Fibroblast of skin of right biceps (primary cell): ENCODE results near the gene TRIM63.
"Not testable (repeated sequence)": the region's sequence is repeated elsewhere in the genome, so short reads cannot be mapped to it uniquely, and the experiment has no call there.

Experiments used
- DNase-seq: peaks from one replicate; pipeline ENCODE4 v3.0.0-alpha.2; 2013

The TRIM63 gene

GRCh38 chr1:26067432-26067911, at the start of gene TRIM63:
TSS of gene TRIM63 (minus strand) at chr1:26067630. CDS start at chr1:26067494, 136 bp downstream.
- DNase-seq: no peak

GRCh38 chr1:26114165-26114927, 46.9 kb upstream of the TRIM63 start:
- no peak for DNase-seq

DNA sequence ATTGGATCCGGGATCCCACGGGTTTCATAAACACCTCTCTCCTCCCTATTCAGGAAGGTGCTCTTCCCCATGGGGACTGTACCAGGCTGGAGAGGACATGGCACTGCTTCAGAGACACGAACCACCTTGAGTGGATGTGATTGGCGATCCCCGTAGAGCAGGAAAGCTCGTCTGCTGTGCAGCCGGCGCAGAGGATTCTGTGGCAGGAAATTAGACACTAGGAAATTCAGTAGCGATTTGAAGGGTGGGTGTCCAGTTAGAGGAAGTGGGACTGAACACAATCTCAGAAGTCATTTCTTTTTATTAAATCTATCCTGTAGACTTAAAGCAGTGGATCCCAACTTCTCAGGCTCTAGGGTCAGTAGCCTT, 45.0 kb upstream of the TRIM63 start:
- DNase-seq: no peak

- peak; percentile 96 for DNase-seq
These were observed 44.3 kb upstream of the TRIM63 start, which contains the start of gene PDIK1L for GRCh38 chr1:26111530-26112406. TSS of gene PDIK1L (plus strand) at chr1:26111824. CDS start at chr1:26114309, 2,485 bp downstream.

DNA sequence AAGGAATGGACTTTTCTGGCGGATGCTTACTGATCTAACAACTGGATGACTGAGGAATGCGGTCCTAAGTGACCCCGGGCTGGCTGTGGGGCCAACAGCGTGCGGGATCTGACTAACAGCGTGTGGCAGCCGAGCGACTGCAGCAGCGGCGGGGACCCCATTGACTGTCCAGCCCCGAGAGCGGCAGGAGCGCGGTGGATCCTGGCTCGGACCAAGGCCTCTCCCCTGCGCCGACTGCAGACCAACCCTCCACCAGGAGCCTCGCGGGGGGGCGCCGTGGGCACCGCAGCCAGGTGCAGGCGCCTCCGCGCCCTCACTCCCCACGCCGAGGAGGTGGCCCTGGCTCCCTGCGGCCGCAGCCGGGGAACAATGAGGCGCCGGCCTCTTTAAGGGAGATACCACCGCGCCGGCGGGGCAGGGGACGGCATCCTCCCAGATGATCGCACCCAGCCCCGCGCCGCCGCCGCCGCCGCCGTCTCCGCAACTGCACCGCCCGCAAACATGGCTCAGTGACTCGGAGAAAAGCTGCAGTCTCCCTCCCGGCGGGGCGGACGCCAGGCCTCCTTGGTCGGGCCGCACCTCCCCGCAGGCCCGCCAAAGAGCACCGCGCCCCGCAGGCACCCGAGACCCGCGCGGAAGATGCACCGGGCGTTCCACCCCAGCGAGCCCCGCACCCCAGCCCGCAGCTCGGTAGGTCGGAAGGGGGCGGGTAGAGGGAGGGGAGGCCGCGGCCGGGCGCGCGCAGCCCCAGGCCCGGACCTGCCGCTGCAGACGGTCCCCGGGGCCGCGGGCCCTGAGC, 43.5 kb upstream of the TRIM63 start:
- DNase-seq: peak; percentile 73

DNA sequence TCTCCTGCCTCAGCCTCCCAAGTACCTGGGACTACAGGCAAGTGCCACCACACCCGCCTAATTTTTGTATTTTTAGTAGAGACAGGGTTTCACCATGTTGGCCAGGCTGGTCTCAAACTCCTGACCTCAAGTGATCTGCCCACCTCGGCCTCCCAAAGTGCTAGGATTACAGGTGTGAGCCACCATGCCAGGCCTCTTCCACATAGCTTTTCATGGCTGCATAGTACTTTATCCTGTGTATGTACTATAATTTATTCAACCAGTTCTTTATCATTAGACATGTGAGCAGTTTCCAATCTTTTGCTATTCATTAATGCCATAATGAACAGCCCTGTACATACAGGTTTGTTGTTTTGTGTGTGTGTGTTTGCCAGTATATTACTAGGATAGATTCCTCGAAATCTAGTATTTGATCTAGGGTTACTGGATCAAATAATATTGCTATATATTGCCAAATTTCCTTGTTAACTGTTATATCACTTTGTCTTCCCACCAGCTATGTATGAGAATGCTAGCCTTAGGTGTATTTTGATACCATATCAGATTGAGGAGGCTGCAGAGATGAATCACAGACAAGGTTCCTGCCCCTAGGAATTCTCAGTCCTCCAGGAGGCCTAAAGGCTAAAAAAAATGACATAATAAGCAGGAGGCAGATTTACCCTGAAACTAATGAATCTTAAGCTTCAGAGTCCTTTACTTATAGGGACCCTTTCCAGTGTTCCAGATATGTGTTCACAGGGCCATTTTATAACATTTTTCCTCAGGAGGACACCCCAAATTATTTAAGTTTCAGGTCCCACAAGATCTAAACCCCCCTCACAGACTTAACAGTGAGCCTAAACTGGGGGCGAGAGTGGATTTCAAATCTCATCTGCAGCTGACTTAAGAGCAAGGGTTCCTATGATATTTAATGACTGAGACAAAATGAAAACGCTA, 42.1 kb upstream of the TRIM63 start:
- no peak for DNase-seq

- not testable (repeated sequence) for DNase-seq
These were observed 37.8 kb upstream of the TRIM63 start for GRCh38 chr1:26105226-26105548.

DNA sequence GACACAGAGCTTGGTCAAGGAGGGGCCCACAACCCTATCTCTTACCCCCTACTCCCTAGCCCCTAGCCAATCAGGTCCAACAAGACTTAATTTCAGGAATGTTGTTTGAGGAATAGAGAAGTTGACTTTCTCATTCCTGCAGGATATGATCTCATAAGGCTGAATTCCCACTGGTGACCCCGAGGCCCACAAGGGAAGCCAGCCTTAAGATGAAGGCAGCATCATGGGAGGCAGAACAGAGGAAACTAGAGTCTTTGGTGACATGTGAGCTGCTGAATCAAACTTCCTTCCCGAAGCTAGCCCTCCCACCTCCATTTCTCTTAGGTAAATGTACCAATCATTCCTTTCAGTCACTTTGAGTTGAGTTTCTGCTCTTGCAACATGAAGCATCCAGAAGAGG, 35.1 kb upstream of the TRIM63 start:
- DNase-seq: no peak

DNA sequence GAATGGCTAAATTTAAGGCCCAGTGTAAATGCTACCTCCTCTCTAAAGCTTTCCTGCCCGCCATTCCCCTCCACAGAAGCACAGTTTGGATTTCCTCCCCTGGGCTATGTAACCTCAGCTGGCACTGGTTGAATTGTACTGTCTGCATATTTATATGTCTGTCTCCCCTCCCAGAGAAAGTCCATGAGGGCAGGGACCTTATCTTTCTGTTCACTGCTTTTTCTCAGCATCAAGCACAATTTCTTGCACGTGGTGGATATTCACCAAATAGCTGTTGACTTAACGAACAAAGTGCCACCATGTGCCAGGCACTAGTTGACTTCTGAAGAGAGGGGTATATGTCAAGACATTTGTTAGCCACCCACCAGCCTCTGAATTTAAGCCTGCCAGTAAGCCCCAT, 34.7 kb upstream of the TRIM63 start:
- DNase-seq: no peak

DNA sequence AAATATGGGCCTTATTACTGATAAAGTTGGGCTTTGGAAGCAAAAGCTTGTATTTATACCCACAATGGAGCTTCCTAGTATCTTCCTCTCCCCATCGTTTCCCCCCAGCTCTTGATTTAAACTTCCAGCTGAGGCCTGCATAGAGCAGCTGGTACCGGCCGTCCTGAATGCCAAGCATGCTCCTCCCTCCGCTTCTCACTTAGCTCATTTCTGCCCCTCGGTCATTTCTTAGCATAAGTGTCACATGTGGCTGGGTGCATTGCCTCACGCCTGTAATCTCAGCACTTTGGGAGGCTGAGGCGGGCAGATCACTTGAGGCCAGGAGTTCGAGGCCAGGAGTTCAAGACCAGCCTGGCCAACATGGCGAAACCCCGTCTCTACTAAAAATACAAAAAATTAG, 32.8 kb upstream of the TRIM63 start:
- not testable (repeated sequence) for DNase-seq

DNA sequence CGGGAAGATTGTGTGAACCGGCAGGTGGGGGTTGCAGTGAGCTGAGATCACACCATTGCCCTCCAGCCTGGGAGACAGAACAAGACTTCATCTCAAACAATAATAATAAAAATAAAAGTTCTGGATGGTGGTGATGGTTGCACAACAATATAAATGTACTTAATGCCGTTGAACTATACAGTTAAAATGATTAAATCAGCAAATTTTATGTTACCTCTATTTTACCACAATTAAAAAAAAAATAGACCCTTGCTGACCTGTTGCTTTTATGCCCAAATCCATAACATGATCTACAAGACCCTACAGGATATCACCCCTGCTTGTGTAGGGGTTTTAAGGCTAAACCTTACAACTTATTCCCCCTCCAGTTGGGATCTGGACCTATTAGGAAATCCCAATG, 32.4 kb upstream of the TRIM63 start:
- no peak for DNase-seq

DNA sequence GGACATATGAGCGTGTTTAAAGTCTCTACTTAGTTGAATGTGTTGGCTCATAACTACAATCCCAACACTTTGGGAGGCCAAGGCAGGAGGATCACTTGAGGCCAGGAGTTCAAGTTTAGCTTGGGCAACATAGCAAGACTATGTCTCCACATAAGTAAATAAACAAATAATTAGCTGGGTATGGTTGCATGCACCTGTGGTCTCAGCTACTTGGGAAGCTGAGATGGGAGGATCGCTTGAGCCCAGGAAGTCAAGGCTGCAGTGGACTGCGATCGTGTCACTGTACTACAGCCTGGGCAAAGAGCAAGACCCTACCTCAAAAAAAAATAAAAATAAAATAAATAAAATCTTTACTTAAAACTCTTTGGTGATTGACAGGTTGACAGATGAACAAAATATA, 31.2 kb upstream of the TRIM63 start:
- DNase-seq: no peak

DNA sequence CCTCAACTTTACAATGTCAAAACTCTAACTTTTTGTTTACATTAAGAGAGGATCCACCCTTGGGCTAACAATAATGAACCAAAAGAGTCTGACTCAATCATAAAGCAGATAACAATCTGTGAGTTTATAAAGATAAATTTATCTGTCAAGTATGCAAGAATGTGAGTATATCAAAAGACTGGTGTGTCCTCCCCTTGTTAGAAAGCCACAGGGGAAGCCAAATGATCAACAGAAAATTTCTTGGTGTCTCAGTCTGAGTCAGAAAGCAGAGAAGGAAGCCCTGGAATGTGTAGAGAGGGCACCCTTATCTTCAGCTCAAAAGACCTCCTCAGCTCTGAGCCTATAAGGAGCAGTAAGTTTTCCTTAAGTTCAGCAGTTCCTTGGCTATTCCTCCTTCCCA, 30.3 kb upstream of the TRIM63 start:
- DNase-seq: peak; percentile 83

- DNase-seq: no peak
These were observed 29.0 kb upstream of the TRIM63 start for GRCh38 chr1:26096471-26096870.

DNA sequence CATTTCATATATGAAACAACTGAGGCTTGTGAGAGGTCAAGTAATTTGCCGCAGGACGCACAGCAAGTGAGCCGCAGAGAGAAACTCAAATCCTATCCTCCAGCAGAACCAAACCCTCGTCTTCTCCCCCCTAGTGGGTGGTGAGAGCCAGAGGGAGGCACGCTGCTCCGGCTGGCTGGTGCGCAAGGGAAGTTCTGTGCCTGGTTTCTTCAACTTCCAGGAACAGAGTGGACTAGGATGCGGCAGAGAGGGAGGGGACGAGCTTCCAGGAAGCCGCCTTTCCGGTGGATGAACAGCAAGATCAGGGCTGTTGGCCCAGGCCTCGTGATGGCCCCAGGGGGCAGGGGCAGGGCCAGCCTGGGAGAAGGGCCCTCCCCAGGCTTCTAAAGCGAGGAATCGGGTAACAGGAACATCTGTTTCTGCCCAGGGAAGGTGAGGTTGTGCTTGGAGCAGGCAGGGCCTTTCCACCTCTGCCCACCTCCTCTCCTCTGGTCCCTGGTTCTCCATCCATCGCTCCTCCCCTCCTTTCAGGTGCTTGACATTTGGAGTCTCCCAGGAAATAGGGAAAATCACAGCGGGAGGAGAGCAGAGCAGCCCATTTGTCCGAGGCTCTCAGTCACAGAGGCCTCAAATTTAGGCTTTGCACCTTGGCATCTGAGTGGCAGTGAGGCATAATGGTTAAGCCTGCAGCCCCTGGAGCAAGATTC, 27.4 kb upstream of the TRIM63 start:
- no peak for DNase-seq

DNA sequence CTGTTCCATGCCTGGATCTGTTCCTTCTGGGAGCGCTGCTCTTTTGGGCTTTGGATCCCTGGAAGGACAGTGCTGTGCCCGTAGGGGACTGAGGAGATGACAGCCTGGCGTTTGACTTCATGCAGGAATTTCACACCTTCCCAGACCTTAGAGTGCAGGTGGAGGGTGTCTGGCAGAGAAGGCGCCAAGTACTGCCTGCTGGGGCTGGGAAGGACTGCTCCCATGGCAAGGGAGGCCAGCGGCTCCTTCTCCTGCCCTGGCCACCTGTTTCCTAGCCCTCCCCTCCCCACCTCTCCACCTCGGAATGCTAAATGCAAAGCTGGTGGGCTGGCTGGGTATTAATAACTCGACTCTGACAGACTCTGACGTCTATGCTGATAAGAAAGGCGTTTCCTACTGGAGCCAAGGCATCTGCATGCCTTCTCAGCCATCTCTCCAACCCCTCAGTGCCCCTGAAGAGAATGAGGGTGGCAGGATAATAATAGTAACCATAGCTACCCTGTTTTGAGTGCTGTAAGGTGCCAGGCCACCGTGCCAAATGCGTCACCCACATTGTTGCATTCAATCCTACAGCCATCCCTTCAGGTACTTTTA, 26.7 kb upstream of the TRIM63 start:
- DNase-seq: no peak

GRCh38 chr1:26093569-26093968, 26.1 kb upstream of the TRIM63 start:
- DNase-seq: not testable (repeated sequence)

DNA sequence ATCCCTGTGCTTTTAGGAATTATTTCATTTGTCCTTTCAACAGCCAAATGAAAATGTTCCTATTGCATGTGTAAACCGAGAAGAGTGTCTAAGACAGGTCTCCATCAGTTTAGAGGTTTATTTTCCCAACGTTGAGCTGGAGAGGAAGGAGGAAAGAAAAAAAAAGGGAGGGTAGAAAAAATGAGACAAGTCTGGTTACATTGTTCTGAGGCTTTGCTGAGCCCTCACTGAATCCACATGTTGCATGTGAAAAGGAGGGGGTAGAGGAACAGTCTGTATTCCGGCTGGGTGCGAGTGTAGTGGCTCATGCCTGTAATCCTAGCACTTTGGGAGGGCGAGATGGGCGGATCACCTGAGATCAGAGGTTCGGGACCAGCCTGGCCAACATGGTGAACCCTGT, 25.0 kb upstream of the TRIM63 start:
- DNase-seq: no peak

DNA sequence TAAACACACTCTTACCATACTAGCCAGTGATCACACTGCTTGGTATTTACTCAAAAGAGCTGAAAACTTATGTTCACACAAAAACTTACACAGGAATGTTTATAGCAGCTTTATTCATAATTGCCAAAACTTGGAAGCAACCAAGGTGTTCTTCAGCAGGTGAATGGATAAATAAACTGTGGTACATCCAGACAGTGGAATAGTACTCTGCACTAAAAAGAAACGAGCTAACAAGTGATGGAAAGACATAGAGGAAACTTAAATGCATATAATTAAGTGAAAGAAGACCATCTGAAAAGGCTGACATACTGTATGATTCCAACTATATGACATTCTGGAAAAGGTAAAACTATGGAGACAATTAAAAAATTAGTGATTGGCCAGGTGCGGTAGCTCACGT, 23.5 kb upstream of the TRIM63 start:
- no peak for DNase-seq

DNA sequence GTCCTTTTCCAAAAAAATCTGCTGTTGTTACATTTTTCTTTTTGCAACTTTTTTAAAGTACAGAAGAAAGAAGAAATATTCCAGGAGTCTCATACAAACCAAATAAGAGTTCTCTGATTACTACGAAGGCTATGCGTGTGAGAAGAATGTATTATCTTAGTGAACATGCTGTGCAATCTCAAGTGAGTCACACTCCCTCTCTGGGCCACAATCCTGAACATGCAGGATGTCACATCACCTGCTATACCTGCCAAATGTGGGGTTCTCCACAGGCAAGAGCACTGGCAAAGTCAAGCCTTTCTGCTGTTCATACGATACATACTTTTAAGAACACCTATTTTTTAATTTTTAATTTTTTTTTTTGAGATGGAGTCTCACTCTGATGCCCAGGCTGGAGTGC, 21.7 kb upstream of the TRIM63 start:
- no peak for DNase-seq

DNA sequence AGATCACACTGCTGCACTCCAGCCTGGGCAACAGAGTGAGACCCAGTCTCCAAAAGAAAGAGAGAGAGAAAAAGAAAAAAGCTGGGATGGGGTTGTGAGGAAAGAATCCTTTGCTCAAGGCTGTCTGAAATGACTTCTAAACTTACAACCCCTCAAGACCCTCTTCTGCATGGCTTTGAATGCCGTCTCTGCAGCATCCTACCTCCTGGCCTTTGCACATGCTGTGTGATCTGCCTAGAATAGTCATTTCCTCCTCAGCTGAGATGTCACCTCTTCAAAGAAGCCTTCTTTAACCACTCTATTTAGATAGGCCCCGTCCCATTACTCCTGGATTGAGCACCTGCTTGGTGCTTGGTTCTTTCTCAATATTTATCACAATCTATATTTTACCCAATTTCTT, 17.4 kb upstream of the TRIM63 start:
- DNase-seq: no peak
